Right ventricle myocardium superior (tissue), 1 donor: ENCODE measurements around the gene ALPG. TPM values are rescaled to one million over a fixed set of nuclear protein-coding genes. Genes with fewer than 3 reads are reported as not detected.
"Not testable (repeated sequence)": the region's sequence is repeated elsewhere in the genome, so short reads cannot be mapped to it uniquely, and the experiment has no call there.

Experiments
- ATAC-seq: fragments of 200-7000 bp; cut with Tn5 transposase; one replicate; pipeline ENCODE4 v1.9.1; 2020; ENCODE audit warnings: mild to moderate bottlenecking; ENCODE audit not compliant: poor library complexity
- DNase-seq: peaks from one replicate; pipeline ENCODE4 v3.0.0-alpha.2; 2020
- intact Hi-C: fragments of 100-400 bp; cut with DNase I; formaldehyde crosslinking; loops from one replicate; pipeline ENCODE4 v1.11.2; 2022
- total RNA-seq: library from RNA; stranded (reverse); fragmentation: NEBNext Ultra II Directional; extraction: Animal tissue kit (Norgen Biotek cat#: 25700); gene quantifications from one replicate; pipeline ENCODE4 v1.2.1, GENCODE V29; 2021
- donor health status: DM: no; HTN: yes; CAD: no; lungs with severe emphysema.

ALPG gene
- total RNA-seq, 1 donor from 2014 or later: not detected

- ATAC-seq: no peak
- intact Hi-C loops: no loop called here
Observed at GRCh38 chr2:232388324-232388891, 18.2 kb upstream of the ALPG start.

DNA sequence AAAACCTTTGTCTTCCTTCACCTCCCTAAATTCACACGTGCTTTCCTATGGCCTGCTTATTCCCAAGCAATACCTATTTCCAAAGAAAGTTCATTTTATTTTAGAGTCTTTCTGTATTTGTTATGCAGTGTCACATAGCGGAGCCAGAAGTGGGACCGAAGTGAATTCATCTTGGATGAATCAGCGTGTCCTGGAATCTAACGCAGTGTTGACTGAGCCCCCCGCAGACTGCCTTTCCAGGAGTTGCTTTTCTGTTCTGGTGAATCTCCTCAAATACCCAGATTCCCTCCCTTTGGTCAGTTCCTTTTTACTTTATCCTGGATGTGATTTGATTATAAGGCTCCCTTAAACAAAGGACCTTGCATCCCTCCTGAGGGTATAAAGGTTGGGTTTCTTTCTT lies 17.3 kb upstream of the ALPG start:
- DNase-seq: no peak
- no peak for ATAC-seq
- intact Hi-C loops: no loop called here

More at GRCh38 chr2:232388324-232388891, 18.2 kb upstream of the ALPG start:
- no peak for DNase-seq

DNA sequence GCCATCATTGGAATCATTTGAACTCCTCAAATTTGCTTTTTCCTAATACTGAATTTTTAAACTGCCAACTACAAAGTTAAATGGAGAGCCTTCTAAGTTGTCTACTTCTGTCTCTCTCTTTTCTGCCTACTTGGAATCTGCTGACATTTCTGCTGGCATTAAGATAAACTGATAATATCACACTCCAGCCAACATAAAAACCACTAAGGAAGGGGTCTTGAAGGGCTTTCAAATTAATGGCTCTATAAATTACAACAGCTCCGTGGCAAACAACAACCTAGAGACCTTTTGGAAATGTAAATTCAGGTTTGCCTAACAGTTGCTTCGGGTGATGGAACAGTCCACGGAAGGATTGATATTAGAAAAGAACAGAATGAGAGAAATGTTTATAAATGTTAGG lies 16.0 kb upstream of the ALPG start:
- DNase-seq (no peak), ATAC-seq (no peak)
- intact Hi-C loops: no loop called here

DNA sequence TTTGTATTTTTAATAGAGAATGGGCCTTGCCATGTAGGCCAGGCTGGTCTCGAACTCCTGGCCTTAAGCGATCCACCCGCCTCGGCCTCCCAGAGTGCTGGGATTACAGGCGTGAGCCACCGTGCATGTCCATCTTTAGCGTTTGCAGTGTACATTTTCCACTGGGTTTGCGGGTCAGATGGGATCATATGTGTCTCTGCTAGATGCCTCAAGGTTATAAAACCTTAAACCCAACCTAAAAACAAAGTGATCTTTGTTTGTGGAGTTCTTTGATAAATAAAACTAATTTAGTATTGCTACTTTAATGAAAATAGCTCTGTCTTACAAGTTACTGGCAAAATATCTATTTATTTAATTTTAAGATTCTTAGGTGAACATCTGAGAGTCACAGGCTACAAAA lies 13.1 kb upstream of the ALPG start:
- intact Hi-C loops: no loop called here
- no peak for ATAC-seq
- DNase-seq: no peak

DNA sequence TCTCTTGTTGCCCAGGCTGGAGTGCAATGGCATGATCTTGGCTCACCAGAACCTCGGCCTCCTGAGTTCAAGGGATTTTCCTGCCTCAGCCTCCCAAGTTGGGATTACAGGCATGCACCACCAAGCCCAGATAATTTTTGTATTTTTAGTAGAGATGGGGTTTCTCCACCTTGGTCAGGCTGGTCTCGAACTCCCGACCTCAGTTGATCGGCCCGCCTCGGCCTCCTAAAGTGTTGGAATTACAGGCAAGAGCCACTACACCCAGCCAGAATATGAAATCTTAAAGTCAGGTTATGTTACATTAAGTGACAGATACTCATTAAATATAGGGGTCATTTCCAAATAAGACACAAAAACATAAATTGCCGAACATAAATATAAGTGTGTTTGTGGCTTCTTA lies 12.2 kb upstream of the ALPG start:
- DNase-seq, intact Hi-C loops, ATAC-seq: not testable (repeated sequence)

DNA sequence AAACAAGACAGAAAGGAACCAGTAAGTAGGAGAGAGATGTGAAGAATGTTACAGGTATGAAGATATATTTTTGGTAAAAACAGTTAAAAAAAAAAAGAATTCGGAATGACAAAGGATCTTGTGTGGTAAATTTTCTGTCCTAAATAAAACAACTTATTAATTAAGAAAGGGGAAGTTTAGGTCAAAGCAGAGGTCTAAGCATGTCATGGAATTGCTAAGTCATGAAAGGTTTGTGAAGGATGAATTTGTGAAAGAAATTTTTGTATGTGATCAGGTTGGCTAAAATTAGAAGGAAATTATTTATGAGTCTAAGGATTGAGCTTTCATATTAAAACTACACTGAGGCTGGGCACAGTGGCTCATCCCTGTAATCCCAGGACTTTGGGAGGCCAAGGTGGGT lies 11.1 kb upstream of the ALPG start:
- ATAC-seq (no peak), DNase-seq (no peak)
- intact Hi-C loops: no loop called here

GRCh38 chr2:232396683-232397082 lies 10.0 kb upstream of the ALPG start:
- intact Hi-C loops: no loop called here
- DNase-seq: no peak
- no peak for ATAC-seq

GRCh38 chr2:232398293-232399034 lies 8.2 kb upstream of the ALPG start:
- intact Hi-C loops: no loop called here
- DNase-seq (no peak), ATAC-seq (no peak)

- intact Hi-C loops: no loop called here
- ATAC-seq (no peak), DNase-seq (no peak)
Observed at GRCh38 chr2:232400256-232401015, 6.2 kb upstream of the ALPG start.

- ATAC-seq (no peak), DNase-seq (no peak)
- intact Hi-C loops: no loop called here
Observed at GRCh38 chr2:232402518-232402917, 4.1 kb upstream of the ALPG start.

GRCh38 chr2:232405943-232406510 lies 617 bp upstream of the ALPG start:
- DNase-seq: no peak
- ATAC-seq: no peak
- intact Hi-C loops: no loop called here

GRCh38 chr2:232407428-232408150 lies 945 bp downstream of the ALPG start:
- ATAC-seq, DNase-seq, intact Hi-C loops: not testable (repeated sequence)

- DNase-seq, ATAC-seq, intact Hi-C loops: not testable (repeated sequence)
Observed at GRCh38 chr2:232408269-232408668, 1.6 kb downstream of the ALPG start.

GRCh38 chr2:232409617-232410016 lies 3.0 kb downstream of the ALPG start:
- DNase-seq, intact Hi-C loops, ATAC-seq: not testable (repeated sequence)

- ATAC-seq (no peak), DNase-seq (no peak)
- intact Hi-C loops: no loop called here
Observed at GRCh38 chr2:232410238-232410900, 3.7 kb downstream of the ALPG start.

DNA sequence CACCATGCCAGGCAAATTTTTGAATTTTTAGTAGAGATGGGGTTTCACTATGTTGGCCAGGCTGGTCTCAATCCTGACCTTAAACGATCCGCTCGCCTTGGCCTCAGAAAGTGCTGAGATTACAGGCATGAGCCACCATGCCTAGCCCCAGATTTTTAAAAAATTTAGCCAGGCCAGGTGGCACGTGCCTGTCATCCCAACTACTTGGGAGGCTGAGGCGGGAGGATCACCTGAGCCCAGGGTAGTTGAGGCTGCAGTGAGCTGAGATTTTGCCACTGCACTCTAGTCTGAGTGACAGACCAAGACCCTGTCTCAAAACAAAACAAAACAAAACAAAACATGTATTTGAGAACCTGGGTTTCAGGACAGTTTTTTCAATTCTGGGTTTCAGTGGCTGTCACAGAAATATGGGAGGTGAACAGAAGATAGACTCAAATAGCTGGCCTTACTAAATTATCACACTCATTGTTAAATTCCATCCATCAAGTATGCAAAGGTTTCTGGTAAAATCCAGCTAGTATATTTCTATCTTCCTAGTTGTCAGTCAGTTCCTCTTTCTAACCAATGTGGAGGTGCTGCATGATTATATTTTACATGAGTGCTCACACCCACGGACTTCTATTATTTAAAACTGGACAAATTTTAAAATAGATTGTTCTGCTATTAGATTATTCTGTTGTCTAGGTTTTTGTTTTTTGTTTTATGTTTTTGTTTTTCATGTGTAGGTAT lies 5.4 kb downstream of the ALPG start:
- ATAC-seq (no peak), DNase-seq (no peak)
- intact Hi-C loops: no loop called here

GRCh38 chr2:232412986-232413385 lies 6.3 kb downstream of the ALPG start:
- intact Hi-C loops: no loop called here
- DNase-seq (no peak), ATAC-seq (no peak)
